Erythroblast (primary cell): Measurements from ENCODE around the gene IQSEC2.

Source experiments
- DNase-seq, 2 experiments: peaks; one replicate each; lab custom pipeline; 2025; lab: John Stamatoyannopoulos, UW
- GATA1 ChIP-seq: IDR thresholded peaks from 2 replicates; pipeline ENCODE4 v1.6.1; 2011; ENCODE audit warnings: low read depth, mild to moderate bottlenecking, control low read depth, low read length, moderate library complexity
- POLR2A ChIP-seq: IDR thresholded peaks from 2 replicates; pipeline ENCODE4 v1.6.1; 2011; ENCODE audit warnings: mild to moderate bottlenecking, low read length

IQSEC2 gene

GRCh38 chrX:53234484-53234883 lies 46.9 kb downstream of the IQSEC2 start:
- DNase-seq = no peak
- TF ChIP-seq POLR2A = no peak
- no peak for TF ChIP-seq GATA1

GRCh38 chrX:53233536-53233935 lies 47.8 kb downstream of the IQSEC2 start:
- no peak for TF ChIP-seq POLR2A
- no peak for TF ChIP-seq GATA1

GRCh38 chrX:53230116-53230515 lies 51.3 kb downstream of the IQSEC2 start:
- TF ChIP-seq GATA1 = no peak
- no peak for TF ChIP-seq POLR2A
- no peak for DNase-seq

More at GRCh38 chrX:53233536-53233935, 47.8 kb downstream of the IQSEC2 start:
- no peak for DNase-seq

GRCh38 chrX:53227224-53227765 lies 54.1 kb downstream of the IQSEC2 start:
- no peak for DNase-seq
- TF ChIP-seq POLR2A = no peak

- TF ChIP-seq GATA1 (no peak), POLR2A (peak; percentile 77)
- DNase-seq = peak; percentile 94
These were observed 56.3 kb downstream of the IQSEC2 start, which contains the start of gene KDM5C for GRCh38 chrX:53224860-53225797. Gene KDM5C, minus strand, starts transcription at chrX:53225207. Its CDS starts 318 bp downstream, at chrX:53224889.

GRCh38 chrX:53223955-53224859 lies 57.2 kb downstream of the IQSEC2 start:
- TF ChIP-seq GATA1 = no peak
- no peak for TF ChIP-seq POLR2A
- DNase-seq = peak; percentile 17 to 58

- TF ChIP-seq POLR2A (no peak), GATA1 (no peak)
- peak; percentile 2 to 28 for DNase-seq
These were observed 58.2 kb downstream of the IQSEC2 start for GRCh38 chrX:53223068-53223693.
